ENCODE data around the gene HS3ST3B1.

- no peak for TF ChIP-seq CTCF (tag by site-specific recombination; IDR thresholded peaks at IDR 0.05)
- no peak for TF ChIP-seq ZNF18 (tag by site-specific recombination; IDR thresholded peaks at IDR 0.05)
- no peak for TF ChIP-seq ZBTB21 (tag by site-specific recombination; IDR thresholded peaks at IDR 0.05)
- no peak for TF ChIP-seq YY1 (tag by site-specific recombination; IDR thresholded peaks at IDR 0.05)
- TF ChIP-seq ZNF529 (tag by site-specific recombination; IDR thresholded peaks at IDR 0.05; ENCODE audit: insufficient replicate concordance): no peak
- TF ChIP-seq SP2 (tag by site-specific recombination; IDR thresholded peaks at IDR 0.05): no peak
- TF ChIP-seq ZNF404 (tag by site-specific recombination; IDR thresholded peaks at IDR 0.05): no peak
- no peak for TF ChIP-seq ZBTB1 (tag by site-specific recombination; IDR thresholded peaks at IDR 0.05)
- no peak for TF ChIP-seq PRDM2 (tag by site-specific recombination; IDR thresholded peaks at IDR 0.05; ENCODE audit: borderline replicate concordance)
- TF ChIP-seq ATF2 (tag by site-specific recombination; IDR thresholded peaks at IDR 0.05; ENCODE audit: low read depth): no peak
- TF ChIP-seq ZBTB44 (tag by site-specific recombination; IDR thresholded peaks at IDR 0.05): no peak
- no peak for TF ChIP-seq ZNF324 (tag by site-specific recombination; IDR thresholded peaks at IDR 0.05)
- no peak for TF ChIP-seq PBX3 (CRISPR knock-in tag; IDR thresholded peaks at IDR 0.05)
Observed at GRCh38 chr17:14331982-14332298, 31.1 kb downstream of the HS3ST3B1 start.
